UCSD-AML1 (cell line): ENCODE results near the gene SCARB1.

ENCODE experiments used
- DNase-seq: peaks from one replicate; lab custom pipeline; 2025; ENCODE audit not compliant: unreplicated experiment; lab: John Stamatoyannopoulos, UW

Gene SCARB1

DNA sequence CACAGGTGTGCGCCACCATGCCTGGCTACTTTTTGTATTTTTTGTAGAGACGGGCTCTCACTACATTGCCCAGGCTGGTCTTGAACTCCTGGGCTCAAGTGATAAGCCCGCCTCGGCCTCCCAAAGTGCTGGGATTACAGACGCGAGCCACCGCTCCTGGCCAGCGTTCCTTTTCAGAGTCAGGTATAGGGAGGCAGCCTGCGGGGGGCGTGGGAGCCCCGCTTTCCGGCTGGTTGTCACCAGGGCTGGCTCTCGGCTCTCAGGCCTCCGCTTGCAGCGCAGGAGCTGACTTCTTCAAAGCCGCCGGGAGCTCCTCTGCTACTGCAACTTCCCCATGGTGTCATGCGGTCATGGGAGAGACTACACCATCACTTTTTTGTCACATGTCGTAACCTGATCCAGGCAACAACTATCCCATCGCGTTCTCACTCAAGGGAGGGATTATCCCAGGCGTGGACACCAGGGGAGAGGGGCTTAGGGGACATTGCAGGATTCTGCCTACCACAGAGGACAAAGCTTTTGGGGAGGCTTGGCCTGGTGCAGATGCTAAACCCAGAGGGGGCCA is 129.4 kb downstream of the SCARB1 start:
- peak; percentile 73 for DNase-seq

DNA sequence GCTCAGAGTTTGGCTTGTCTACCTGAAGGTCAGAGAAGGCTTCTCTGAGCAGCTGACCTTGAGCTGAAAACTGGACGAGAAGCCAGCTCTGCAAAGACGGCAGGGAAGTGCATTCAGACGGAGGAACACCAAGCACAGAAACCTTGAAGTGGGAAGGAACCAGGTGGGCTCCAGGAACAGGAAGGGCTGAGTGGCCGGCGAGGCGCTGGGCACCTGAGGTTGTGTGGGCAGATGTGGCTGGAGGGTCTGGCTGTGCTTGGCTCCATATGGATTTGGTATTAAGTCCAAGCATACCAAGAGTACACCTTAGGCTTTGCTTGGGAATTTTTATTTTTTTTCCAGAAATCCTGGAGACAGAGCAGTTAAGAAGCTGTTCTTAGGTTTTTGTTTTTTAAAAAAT is 130.6 kb downstream of the SCARB1 start:
- no peak for DNase-seq

DNA sequence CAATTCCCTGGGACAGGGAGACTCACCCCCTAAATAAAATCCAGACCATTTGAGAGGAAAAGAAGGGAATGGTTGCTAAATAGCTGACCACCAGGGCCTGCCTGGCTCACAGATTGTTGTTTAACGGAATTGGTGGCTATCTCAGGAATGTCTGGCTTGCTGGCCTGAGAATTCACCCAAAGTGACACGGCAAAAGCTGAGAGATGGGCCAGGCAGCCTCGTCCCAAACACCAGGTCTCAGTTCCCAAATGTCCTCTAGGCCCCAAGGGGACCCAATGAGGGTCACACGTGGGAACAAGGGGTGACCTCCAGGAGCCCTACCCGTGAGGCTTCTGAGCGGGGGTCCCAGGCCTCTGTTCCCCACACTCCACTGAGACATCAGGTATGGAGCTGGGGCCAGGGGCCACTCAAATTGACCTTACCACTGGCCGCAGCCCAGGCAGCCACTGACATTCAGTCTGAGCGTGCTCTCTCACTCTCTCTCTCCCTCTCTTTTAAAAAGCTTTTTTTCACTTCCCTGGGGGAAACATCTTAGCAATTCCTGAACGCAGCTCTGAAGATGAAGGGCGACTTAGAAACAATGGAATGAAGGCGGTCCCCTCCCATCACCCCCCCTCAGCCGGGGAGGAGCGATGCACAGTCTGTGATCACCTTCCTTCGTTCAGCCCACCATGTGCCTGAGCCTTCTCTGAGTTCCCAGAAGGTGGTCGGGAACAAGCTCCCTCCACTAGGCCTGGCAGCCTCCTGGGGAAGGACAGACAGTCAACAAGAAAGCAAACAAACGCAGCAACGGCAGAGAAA is 131.2 kb downstream of the SCARB1 start:
- DNase-seq = no peak

DNA sequence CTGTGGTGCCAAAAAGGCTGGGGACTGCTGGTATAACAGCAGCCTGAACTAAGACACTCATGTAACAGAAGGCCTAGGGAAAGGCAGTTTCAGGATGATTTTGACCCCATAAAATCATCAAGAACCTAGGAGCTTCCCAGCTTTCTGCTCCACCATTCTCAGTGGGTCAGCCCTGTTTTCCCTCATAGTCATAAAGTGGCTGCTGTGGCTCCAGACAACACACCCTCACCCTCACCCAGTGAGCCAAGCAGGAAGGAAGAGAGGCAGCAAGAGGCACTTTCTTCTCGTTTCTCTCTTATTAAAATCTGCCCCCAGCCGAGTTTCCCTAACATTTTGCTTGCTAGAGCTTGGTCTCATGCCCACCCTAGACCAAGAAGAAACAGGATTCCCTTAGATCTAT is 131.8 kb downstream of the SCARB1 start:
- DNase-seq = no peak

DNA sequence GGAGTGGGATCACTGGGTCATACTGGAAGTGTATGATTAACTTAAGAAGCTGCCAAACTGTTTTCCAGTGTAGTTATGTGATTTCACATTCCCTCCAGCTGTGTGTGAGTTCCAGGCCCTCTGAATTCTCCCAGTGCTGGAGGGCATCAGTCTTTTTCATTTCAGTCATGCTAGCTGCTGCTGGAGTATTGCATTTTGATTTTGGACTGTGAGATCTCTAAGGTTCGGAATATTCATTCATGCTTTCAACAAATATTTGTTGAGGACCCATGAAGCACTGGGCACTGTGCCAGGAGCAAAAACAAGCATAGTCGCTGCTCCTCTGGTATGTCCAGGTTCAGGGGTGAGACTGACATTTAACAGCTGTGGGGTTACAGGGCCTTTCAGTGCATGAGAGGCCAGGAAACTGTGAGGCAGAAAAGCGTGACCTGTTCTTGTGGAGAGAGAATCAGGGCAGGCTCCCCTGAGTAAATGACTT is 133.2 kb downstream of the SCARB1 start:
- no peak for DNase-seq

DNA sequence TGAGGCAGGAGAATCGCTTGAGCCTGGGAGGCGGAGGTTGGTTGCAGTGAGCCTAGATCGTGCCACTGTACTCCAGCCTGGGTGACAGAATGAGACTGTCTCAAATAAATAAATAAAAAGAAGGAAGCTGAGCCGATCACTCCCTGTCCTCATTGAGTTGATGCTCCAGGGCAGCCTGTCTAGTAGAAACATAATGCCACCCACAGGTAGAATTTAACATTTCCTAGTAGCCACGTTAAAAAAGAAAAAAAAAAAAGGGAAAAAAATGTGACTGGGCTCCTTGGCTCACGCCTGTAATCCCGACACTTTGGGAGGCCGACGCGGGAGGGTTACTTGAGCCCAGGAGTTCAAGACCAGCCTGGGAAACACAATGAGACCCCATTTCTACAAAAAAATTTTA is 135.7 kb downstream of the SCARB1 start:
- no peak for DNase-seq

DNA sequence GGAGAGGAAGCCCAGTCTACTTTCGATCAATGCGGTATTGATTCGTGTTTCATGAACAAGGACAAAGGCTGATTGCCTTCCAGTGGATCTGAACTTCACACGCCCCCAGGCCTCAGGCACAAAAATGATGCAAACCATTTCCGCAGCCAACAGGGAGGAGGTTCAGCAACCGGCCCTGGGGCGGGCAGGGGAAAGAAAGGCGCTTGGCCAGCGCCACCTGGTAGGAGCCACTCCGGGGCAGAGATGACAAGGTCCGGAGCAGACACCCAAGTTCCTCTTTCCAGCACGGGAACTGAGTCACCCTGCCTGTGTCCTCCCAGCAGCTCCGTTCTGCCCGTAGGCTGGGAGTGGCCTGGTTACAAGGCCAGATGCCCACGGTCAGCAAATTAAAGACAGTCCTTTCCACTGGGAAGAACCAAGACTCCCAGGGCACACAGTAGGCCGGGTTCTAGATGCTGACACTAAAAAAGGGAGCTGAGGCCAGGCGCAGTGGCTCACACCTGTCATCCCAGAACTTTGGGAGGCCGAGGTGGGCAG is 136.3 kb downstream of the SCARB1 start:
- DNase-seq = peak; percentile 87
